NOMO-1 treated with dmso at 0.1 percent for 144 hours (cell line): ENCODE measurements around the gene DOK6.

Experiments
- DNase-seq: peaks from one replicate; lab custom pipeline; 2025; ENCODE audit not compliant: unreplicated experiment; lab: John Stamatoyannopoulos, UW

Gene DOK6

GRCh38 chr18:69432847-69433246 is 32.2 kb downstream of the DOK6 start:
- no peak for DNase-seq

- no peak for DNase-seq
These were observed 34.3 kb downstream of the DOK6 start for GRCh38 chr18:69435000-69435399.

GRCh38 chr18:69444221-69444620 is 43.5 kb downstream of the DOK6 start:
- DNase-seq: no peak

GRCh38 chr18:69447886-69448285 is 47.2 kb downstream of the DOK6 start:
- no peak for DNase-seq

- no peak for DNase-seq
These were observed 54.4 kb downstream of the DOK6 start for GRCh38 chr18:69455125-69455524.

- DNase-seq: no peak
These were observed 68.8 kb downstream of the DOK6 start for GRCh38 chr18:69469444-69469919.

- no peak for DNase-seq
These were observed 79.8 kb downstream of the DOK6 start for GRCh38 chr18:69480460-69480859.

GRCh38 chr18:69483574-69483973 is 82.9 kb downstream of the DOK6 start:
- no peak for DNase-seq

GRCh38 chr18:69484699-69485396 is 84.2 kb downstream of the DOK6 start:
- DNase-seq: no peak

- DNase-seq: no peak
These were observed 87.1 kb downstream of the DOK6 start for GRCh38 chr18:69487488-69488394.

GRCh38 chr18:69490072-69490471 is 89.4 kb downstream of the DOK6 start:
- DNase-seq: no peak

- DNase-seq: no peak
These were observed 90.1 kb downstream of the DOK6 start for GRCh38 chr18:69490813-69491212.

GRCh38 chr18:69491576-69491975 is 90.9 kb downstream of the DOK6 start:
- DNase-seq: no peak

GRCh38 chr18:69492861-69493260 is 92.2 kb downstream of the DOK6 start:
- no peak for DNase-seq

GRCh38 chr18:69494841-69495240 is 94.2 kb downstream of the DOK6 start:
- no peak for DNase-seq

- DNase-seq: no peak
These were observed 94.7 kb downstream of the DOK6 start for GRCh38 chr18:69495338-69495737.

GRCh38 chr18:69495841-69496533 is 95.3 kb downstream of the DOK6 start:
- DNase-seq: no peak

- no peak for DNase-seq
These were observed 118.3 kb downstream of the DOK6 start for GRCh38 chr18:69518989-69519388.

GRCh38 chr18:69523582-69523981 is 122.9 kb downstream of the DOK6 start:
- no peak for DNase-seq

GRCh38 chr18:69528435-69528834 is 127.7 kb downstream of the DOK6 start:
- no peak for DNase-seq

GRCh38 chr18:69529151-69529550 is 128.5 kb downstream of the DOK6 start:
- no peak for DNase-seq

- DNase-seq: no peak
These were observed 131.3 kb downstream of the DOK6 start for GRCh38 chr18:69531973-69532372.
